HL-60/S4 treated with phorbol 12-myristate 13-acetate at 8.2 ng/mL for 4 days and 3 days (cell line): ENCODE results near the gene TRIM54.
"Not testable (repeated sequence)": the region's sequence is repeated elsewhere in the genome, so short reads cannot be mapped to it uniquely, and the experiment has no call there.

ENCODE experiments used
- in situ Hi-C: fragments of 300-500 bp; cut with MboI; formaldehyde crosslinking; loops from 2 replicates; pipeline ENCODE4 v1.15.0; 2022; ENCODE audit warnings: low sequenced_read_pairs

TRIM54 gene

DNA sequence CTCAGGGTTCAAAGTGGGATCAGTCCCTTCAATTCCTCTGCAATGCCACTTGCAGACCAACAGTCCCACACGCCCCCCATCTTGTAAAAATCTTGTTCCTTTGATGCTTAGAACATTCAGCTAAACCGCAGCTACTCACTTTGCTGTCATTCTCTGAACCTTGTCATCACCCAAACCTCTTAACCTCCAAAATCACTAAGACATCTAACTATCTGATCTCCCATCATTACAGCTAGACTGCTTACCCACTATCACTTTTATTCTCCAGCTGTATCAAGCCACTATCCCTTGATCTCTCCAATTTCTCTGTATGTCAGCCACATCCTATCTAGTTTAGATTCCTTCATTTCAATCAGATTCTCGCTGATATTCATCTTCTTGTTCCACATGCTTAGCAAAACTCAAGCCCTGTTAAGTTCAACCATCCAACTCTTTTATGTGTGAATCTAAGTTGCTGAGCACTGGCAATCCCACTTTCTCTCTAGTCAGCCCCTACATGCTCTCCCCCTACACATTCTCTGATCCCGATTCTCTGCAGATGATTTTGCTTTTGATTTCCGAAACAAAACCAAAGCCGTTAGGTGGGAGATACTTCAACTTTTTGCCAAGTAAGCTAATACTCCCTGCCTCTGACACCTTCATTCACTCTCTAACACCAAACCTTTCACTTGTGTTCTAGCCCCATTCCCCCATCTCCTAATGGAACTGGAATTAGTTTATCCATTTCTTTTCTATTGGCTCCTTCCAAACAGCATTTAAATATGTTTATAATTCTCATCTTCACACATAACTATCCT is 69.8 kb downstream of the TRIM54 start:
- in situ Hi-C loops: no loop called here

DNA sequence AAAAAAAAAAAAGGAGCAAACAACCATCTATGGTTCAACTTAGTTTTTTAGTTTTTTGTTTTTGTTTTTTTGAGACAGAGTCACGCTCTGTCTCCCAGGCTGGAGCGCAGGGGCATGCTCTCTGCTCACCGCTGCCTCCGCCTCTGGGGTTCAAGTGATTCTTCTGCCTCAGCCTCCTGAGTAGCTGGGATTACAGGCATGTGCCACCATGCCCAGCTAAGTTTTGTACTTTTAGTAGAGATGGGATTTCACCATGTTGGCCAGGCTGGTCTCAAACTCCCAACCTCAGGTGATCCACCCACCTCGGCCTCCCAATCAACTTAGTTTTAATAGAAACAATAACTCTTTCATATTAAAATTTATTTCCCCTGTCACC is 71.1 kb downstream of the TRIM54 start:
- in situ Hi-C loops: not testable (repeated sequence)

DNA sequence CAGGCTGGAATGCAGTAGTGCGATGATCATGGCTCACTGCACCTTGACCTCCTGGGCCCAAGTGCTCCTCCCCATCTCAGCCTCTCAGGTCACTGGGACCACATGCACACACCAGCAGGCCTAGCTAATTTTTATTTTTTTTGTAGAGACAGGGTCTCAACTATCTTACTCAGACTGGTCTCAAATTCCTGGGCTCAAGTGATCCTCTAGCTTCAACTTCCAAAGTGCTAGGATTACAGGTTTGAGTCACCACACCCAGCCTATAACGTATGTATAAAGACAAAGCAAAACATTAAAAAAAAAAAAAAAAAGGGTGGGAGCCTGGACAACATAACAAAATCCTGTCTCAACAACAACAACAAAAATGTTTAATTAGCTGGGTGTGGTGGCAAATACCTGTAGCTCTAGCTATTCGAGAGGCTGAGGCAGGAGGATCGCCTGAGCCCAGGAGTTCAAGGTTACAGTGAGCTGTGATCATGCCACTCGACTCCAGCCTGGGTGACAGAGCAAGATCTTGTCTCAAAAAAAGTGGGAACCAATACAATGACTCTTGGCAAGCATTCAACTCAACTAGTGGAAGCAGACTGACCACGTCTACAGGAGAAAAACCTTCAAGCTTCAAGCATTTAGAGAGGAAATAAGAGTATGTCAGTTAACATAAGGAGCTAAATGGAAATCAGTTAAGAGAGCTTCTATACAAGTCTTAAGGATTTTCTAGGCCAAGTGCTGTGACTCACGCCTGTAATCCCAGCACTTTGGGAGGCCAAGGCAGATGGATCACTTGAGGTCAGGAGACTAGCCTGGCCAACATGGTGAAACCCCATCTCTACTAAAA is 71.8 kb downstream of the TRIM54 start:
- in situ Hi-C loops: no loop called here

DNA sequence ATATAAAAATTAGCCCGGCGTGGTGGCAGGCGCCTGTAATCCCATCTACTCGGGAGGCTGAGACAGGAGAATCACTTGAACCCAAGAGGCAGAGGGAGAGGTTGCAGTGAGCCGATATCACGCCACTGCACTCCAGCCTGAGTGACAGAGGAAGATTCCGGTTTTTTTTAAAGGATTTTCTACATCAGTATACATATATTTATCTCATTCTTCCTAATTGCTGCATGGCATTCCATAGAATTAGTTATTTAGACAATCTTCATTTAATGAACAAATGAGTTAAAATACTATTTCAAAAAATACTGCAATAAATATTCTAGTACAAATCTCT is 72.3 kb downstream of the TRIM54 start:
- in situ Hi-C loops: no loop called here

DNA sequence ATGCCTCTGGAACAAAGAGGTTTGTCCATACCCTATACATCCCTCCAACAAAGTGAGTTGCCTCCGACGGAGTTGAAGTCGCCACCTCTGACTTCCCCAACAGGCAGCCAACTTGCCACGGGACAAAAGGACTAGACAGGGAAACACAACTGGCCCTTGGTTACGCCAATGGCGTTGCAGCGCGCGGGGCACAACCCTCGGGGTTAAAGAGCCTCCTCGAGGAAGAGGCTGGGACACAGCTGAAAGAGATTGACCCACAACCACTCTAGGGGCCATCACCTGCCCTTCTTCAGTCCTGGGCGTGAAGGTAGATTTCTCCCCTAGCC is 73.8 kb downstream of the TRIM54 start:
- in situ Hi-C loops: no loop called here

DNA sequence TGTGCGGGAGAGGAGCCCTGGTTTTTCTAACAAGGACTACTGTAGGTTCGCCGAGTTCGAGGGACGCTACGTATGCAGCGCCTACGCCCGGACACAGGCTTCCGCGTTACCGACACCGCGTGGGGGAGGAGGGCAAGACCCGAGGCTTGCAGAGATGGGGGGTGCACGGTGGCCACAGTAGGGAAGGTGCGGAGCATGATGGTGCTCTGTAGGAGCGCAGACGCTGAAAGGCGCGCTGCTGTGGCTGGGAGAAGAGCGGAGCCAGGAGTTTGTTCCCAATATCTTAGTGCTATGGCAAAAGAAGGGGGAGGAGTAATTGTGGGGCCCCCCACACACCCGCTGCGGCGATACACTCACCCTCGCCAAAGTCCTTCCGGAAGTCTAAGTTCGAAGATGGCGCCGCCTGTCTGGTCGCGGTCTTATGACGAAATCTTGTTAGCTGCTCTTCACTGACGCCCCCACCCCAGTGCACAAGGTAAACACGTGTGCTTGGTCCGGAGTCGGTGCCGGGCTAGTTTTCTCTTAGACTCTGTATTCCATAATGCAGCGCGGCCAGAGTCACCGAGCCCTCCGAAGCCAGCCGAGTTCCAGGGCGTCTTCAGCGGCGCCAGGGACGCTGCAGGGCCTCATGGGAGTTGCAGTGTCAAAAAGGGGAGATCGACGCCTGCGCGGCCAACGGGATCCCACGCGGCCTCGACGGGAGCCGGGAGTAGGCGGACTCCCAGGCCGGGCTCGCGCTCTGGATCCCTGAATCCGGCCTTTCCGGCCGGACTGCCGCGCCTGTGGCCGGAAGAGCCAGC is 74.4 kb downstream of the TRIM54 start, which contains the start of gene GTF3C2:
GTF3C2 (minus strand) TSS at position 383 of the 800 bp plus-strand sequence. CDS start 13,210 bp downstream, outside the sequence.
- in situ Hi-C loops: no loop called here
